Fibroblast of lung (primary cell): ENCODE data around the gene LVRN. TPM values are rescaled to one million over a fixed set of nuclear protein-coding genes. Genes with fewer than 3 reads are reported as not detected.

Experiments
- DNase-seq, 2 donors: peaks; one replicate each; pipeline versions ENCODE4 v3.0.0 to v3.0.0-alpha.2; 2010; ENCODE audit warnings: low read depth in 2 of 2
- H2AFZ ChIP-seq: 2 replicates; pipeline ENCODE4 v1.5.1; 2012; ENCODE audit warnings: low read length, control low read depth, inconsistent platforms
- H3K27ac ChIP-seq: 2 replicates; pipeline ENCODE4 v1.5.1; 2011; ENCODE audit warnings: low read length, control low read depth; ENCODE audit not compliant: insufficient read depth
- H3K27me3 ChIP-seq: 2 replicates; pipeline ENCODE4 v1.5.1; 2011; ENCODE audit warnings: mild to moderate bottlenecking, low read length; ENCODE audit not compliant: control insufficient read depth, insufficient read depth
- H3K36me3 ChIP-seq: 2 replicates; pipeline ENCODE4 v1.5.1; 2011; ENCODE audit warnings: low read length; ENCODE audit not compliant: control insufficient read depth, insufficient read depth
- H3K4me1 ChIP-seq: 2 replicates; pipeline ENCODE4 v1.5.1; 2011; ENCODE audit warnings: low read length; ENCODE audit not compliant: control insufficient read depth, insufficient read depth; ENCODE audit errors: extremely low read depth
- H3K4me2 ChIP-seq: 2 replicates; pipeline ENCODE4 v1.5.1; 2011; ENCODE audit warnings: low read length, control low read depth; ENCODE audit not compliant: insufficient read depth; ENCODE audit errors: extremely low read depth
- H3K4me3 ChIP-seq, 4 experiments: fragments of 200-600 bp in 1 of 4; sonication (generic) in 1 of 4; replicated peaks in 1 of 4; 2 replicates each; pipeline ENCODE4 v1.5.1; 2011 to 2016; ENCODE audit warnings: low read length in 4 of 4, low read depth in 3 of 4, mild to moderate bottlenecking in 3 of 4, control low read depth in 2 of 4, inconsistent platforms in 1 of 4, mixed read lengths in 1 of 4; ENCODE audit not compliant: insufficient read depth in 1 of 4; ENCODE audit errors: control extremely low read depth in 1 of 4
- H3K79me2 ChIP-seq: 2 replicates; pipeline ENCODE4 v1.5.1; 2012; ENCODE audit warnings: mild to moderate bottlenecking, low read length, inconsistent platforms; ENCODE audit not compliant: control insufficient read depth, insufficient read depth
- H3K9ac ChIP-seq: 2 replicates; pipeline ENCODE4 v1.5.1; 2011; ENCODE audit warnings: mild to moderate bottlenecking, low read length, control low read depth; ENCODE audit not compliant: insufficient read depth
- H3K9me3 ChIP-seq: 2 replicates; pipeline ENCODE4 v1.5.1; 2012; ENCODE audit warnings: low read depth, low read length; ENCODE audit not compliant: control insufficient read depth, insufficient read depth
- H4K20me1 ChIP-seq: 2 replicates; pipeline ENCODE4 v1.5.1; 2011; ENCODE audit warnings: low read length; ENCODE audit not compliant: control insufficient read depth, insufficient read depth; ENCODE audit errors: extremely low read depth
- CTCF ChIP-seq, 2 donors: IDR thresholded peaks in 1 of 2; conservative IDR thresholded peaks in 1 of 2; 1 replicate in 1 of 2; 2 replicates in 1 of 2; pipeline ENCODE4 v1.5.1; 2011 to 2012; ENCODE audit warnings: low read length in 2 of 2, control low read depth in 1 of 2, inconsistent platforms in 1 of 2, low read depth in 1 of 2, mild to moderate bottlenecking in 1 of 2
- EZH2 ChIP-seq: IDR thresholded peaks from 2 replicates; pipeline ENCODE4 v1.5.1; 2012; ENCODE audit warnings: low read length, control low read depth, mild to moderate bottlenecking; ENCODE audit errors: missing control alignments
- polyA plus RNA-seq, 2 donors: library from polyadenylated mRNA; depleted of rRNA in 1 of 2; stranded (reverse) in 1 of 2; unstranded in 1 of 2; fragments of >200 nt; gene quantifications; 2 replicates each; pipeline ENCODE4 v1.2.1, GENCODE V29; 2011 to 2012; ENCODE audit warnings: missing spikeins in 1 of 2
- total RNA-seq: library from RNA; depleted of rRNA; stranded (reverse); fragments of >200 nt; gene quantifications from 2 replicates; pipeline ENCODE4 v1.2.1, GENCODE V29; 2014

Gene LVRN
- total and polyA plus RNA-seq, 2 donors (not counting 1 experiment from before 2014, with no cell fraction given): 0.10 to 0.17 TPM

GRCh38 chr5:115941051-115941675 lies 21.1 kb upstream of the LVRN start:
- H3K36me3 ChIP-seq: no peaks in the 10 kb centered on the region
- H3K4me3 ChIP-seq: no peak overlapping the region
- H3K4me1 ChIP-seq: no peaks in the 10 kb centered on the region
- H4K20me1 ChIP-seq: no peaks in the 10 kb centered on the region
- no peak overlapping the region for H3K27ac ChIP-seq
- no peak overlapping the region for H2AFZ ChIP-seq
- H3K27me3 ChIP-seq: no peaks in the 10 kb centered on the region
- H3K4me2 ChIP-seq: no peak overlapping the region
- H3K9ac ChIP-seq: no peak overlapping the region
- TF ChIP-seq CTCF (conservative IDR thresholded peaks at IDR 0.05 in 1 of 2, IDR thresholded peaks at IDR 0.05 in 1 of 2; ENCODE audit: low read depth in 1 of 2, low read length in 2 of 2): no peak
- TF ChIP-seq EZH2: no peak
- H3K79me2 ChIP-seq: no peaks in the 10 kb centered on the region
- DNase-seq: peak; percentile 87 to 94
- no peaks in the 10 kb centered on the region for H3K9me3 ChIP-seq

GRCh38 chr5:115944501-115944900 lies 17.8 kb upstream of the LVRN start:
- Histone ChIP-seq H3K4me2 (no peak overlapping the region), H3K4me3 (no peak overlapping the region), H3K27ac (no peak overlapping the region), H3K27me3 (no peaks in the 10 kb centered on the region), H3K4me1 (peaks cover 2% of the 10 kb centered on the region), H2AFZ (no peak overlapping the region), H3K9ac (no peak overlapping the region), H3K79me2 (no peaks in the 10 kb centered on the region), H3K36me3 (no peaks in the 10 kb centered on the region), H4K20me1 (no peaks in the 10 kb centered on the region), H3K9me3 (no peaks in the 10 kb centered on the region)
- TF ChIP-seq CTCF (conservative IDR thresholded peaks at IDR 0.05 in 1 of 2, IDR thresholded peaks at IDR 0.05 in 1 of 2; ENCODE audit: low read depth in 1 of 2, low read length in 2 of 2): no peak
- no peak for TF ChIP-seq EZH2
- DNase-seq: no peak

DNA sequence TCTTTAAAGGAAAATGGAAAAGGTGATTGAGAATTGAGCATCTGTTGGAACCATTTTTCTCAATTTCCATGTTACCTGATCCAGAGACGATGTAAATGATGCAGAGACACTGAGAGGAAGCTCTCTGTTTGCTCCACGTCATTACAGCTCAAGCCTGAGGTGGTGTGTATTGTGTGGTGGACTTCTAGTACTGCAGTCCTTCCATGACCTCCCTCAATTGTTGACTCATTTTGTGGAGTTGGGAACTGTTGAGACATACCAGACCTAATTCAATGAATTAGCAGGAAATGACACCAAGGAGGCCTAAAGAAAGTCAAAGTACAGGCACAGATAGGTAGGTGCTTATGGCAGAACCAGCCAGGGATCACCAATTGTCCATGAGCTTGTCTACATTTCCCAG lies 15.6 kb upstream of the LVRN start:
- no peaks in the 10 kb centered on the region for H3K36me3 ChIP-seq
- H3K27ac ChIP-seq: no peak overlapping the region
- H4K20me1 ChIP-seq: no peaks in the 10 kb centered on the region
- H3K4me2 ChIP-seq: no peak overlapping the region
- H3K9me3 ChIP-seq: no peaks in the 10 kb centered on the region
- H2AFZ ChIP-seq: no peak overlapping the region
- TF ChIP-seq EZH2 (no peak), CTCF (conservative IDR thresholded peaks at IDR 0.05 in 1 of 2, IDR thresholded peaks at IDR 0.05 in 1 of 2; ENCODE audit: low read depth in 1 of 2, low read length in 2 of 2) (no peak)
- H3K4me1 ChIP-seq: peaks cover 2% of the 10 kb centered on the region
- H3K9ac ChIP-seq: no peak overlapping the region
- H3K27me3 ChIP-seq: no peaks in the 10 kb centered on the region
- H3K4me3 ChIP-seq: no peak overlapping the region
- DNase-seq: peak in 1 of 2 donors; percentile 13
- no peaks in the 10 kb centered on the region for H3K79me2 ChIP-seq
